Loucy (cell line): Measurements from ENCODE around the gene SFTPB.

Source experiments
- H2AFZ ChIP-seq: fragments of 200-600 bp; sonication (generic); 2 replicates; pipeline ENCODE4 v1.6.0; 2016; ENCODE audit warnings: antibody characterized with exemption, mild to moderate bottlenecking, low read length, moderate library complexity
- H3F3A ChIP-seq: fragments of 200-600 bp; 2 replicates; pipeline ENCODE4 v1.6.0; 2016; ENCODE audit warnings: antibody characterized with exemption, low read depth, mild to moderate bottlenecking
- H3K27me3 ChIP-seq: fragments of 200-600 bp; sonication (generic); 2 replicates; pipeline ENCODE4 v1.6.1; 2014; ENCODE audit warnings: low read length, mild to moderate bottlenecking; ENCODE audit not compliant: insufficient read depth, poor library complexity, severe bottlenecking
- H3K36me3 ChIP-seq: fragments of 200-600 bp; sonication (generic); 2 replicates; pipeline ENCODE4 v1.6.1; 2016; ENCODE audit warnings: low read length; ENCODE audit not compliant: insufficient read depth
- H3K4me1 ChIP-seq: fragments of 200-600 bp; sonication (generic); 2 replicates; pipeline ENCODE4 v1.5.1; 2014; ENCODE audit warnings: low read length, mild to moderate bottlenecking; ENCODE audit not compliant: insufficient read depth, poor library complexity, severe bottlenecking
- H3K4me2 ChIP-seq: fragments of 200-600 bp; sonication (generic); 2 replicates; pipeline ENCODE4 v1.6.0; 2014; ENCODE audit warnings: antibody characterized with exemption, low read length, low read depth, mild to moderate bottlenecking; ENCODE audit not compliant: poor library complexity, severe bottlenecking
- H3K4me3 ChIP-seq: fragments of 200-600 bp; sonication (generic); 2 replicates; pipeline ENCODE4 v1.5.1; 2014; ENCODE audit warnings: low read length, mild to moderate bottlenecking, mixed read lengths; ENCODE audit not compliant: poor library complexity, severe bottlenecking
- H3K79me2 ChIP-seq: fragments of 200-600 bp; sonication (generic); 2 replicates; pipeline ENCODE4 v1.6.1; 2014; ENCODE audit warnings: low read length; ENCODE audit not compliant: insufficient read depth
- H3K9ac ChIP-seq: fragments of 200-600 bp; sonication (generic); 2 replicates; pipeline ENCODE4 v1.6.0; 2014; ENCODE audit warnings: mild to moderate bottlenecking, low read depth, low read length, moderate library complexity; ENCODE audit not compliant: poor library complexity, severe bottlenecking
- H3K9me2 ChIP-seq: fragments of 200-600 bp; sonication (generic); replicated peaks from 2 replicates; pipeline ENCODE4 v1.6.1; 2016; ENCODE audit warnings: low read depth, low read length, mixed read lengths
- H3K9me3 ChIP-seq: fragments of 200-600 bp; sonication (generic); 2 replicates; pipeline ENCODE4 v1.6.1; 2014; ENCODE audit warnings: mild to moderate bottlenecking, antibody characterized with exemption, low read length, low read depth; ENCODE audit not compliant: insufficient read depth
- H4K20me1 ChIP-seq: fragments of 200-600 bp; sonication (generic); 2 replicates; pipeline ENCODE4 v1.6.0; 2014; ENCODE audit warnings: antibody characterized with exemption, low read length, mild to moderate bottlenecking; ENCODE audit not compliant: insufficient read depth, poor library complexity, severe bottlenecking
- EZH2phosphoT487 ChIP-seq: fragments of 200-600 bp; IDR thresholded peaks from 2 replicates; pipeline ENCODE4 v1.6.1; 2018; ENCODE audit warnings: antibody characterized with exemption, mild to moderate bottlenecking, moderate library complexity, borderline replicate concordance
- TF ChIP-seq, protein P1 (sequence below): fragments of 200-600 bp; sonication (generic); conservative IDR thresholded peaks from 2 replicates; pipeline ENCODE4 v1.5.1; 2014; ENCODE audit warnings: mild to moderate bottlenecking, antibody characterized with exemption, low read length

The SFTPB gene

GRCh38 chr2:85678794-85679672, 11.0 kb upstream of the SFTPB start:
- peak overlapping the region; percentile 63 for H2AFZ ChIP-seq
- no peaks in the 10 kb centered on the region for H3K27me3 ChIP-seq
- no peak overlapping the region for H3K4me3 ChIP-seq

GRCh38 chr2:85678377-85678776, 10.4 kb upstream of the SFTPB start:
- TF ChIP-seq EZH2phosphoT487: no peak
- TF ChIP-seq, protein P1, sequence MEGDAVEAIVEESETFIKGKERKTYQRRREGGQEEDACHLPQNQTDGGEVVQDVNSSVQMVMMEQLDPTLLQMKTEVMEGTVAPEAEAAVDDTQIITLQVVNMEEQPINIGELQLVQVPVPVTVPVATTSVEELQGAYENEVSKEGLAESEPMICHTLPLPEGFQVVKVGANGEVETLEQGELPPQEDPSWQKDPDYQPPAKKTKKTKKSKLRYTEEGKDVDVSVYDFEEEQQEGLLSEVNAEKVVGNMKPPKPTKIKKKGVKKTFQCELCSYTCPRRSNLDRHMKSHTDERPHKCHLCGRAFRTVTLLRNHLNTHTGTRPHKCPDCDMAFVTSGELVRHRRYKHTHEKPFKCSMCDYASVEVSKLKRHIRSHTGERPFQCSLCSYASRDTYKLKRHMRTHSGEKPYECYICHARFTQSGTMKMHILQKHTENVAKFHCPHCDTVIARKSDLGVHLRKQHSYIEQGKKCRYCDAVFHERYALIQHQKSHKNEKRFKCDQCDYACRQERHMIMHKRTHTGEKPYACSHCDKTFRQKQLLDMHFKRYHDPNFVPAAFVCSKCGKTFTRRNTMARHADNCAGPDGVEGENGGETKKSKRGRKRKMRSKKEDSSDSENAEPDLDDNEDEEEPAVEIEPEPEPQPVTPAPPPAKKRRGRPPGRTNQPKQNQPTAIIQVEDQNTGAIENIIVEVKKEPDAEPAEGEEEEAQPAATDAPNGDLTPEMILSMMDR: no peak
- Histone ChIP-seq H3K9ac (no peak overlapping the region), H3K4me1 (no peaks in the 10 kb centered on the region), H3K4me2 (no peak overlapping the region), H3K36me3 (no peaks in the 10 kb centered on the region), H3K9me3 (no peaks in the 10 kb centered on the region), H3K4me3 (no peak overlapping the region), H4K20me1 (no peaks in the 10 kb centered on the region), H3K9me2 (no peaks in the 10 kb centered on the region), H3K79me2 (no peaks in the 10 kb centered on the region), H3K27me3 (no peaks in the 10 kb centered on the region), H3F3A (no peaks in the 10 kb centered on the region), H2AFZ (peak overlapping the region; percentile 63)

More at GRCh38 chr2:85678794-85679672, 11.0 kb upstream of the SFTPB start:
- Histone ChIP-seq H4K20me1 (no peaks in the 10 kb centered on the region), H3K4me2 (no peak overlapping the region), H3K9me2 (no peaks in the 10 kb centered on the region), H3K4me1 (no peaks in the 10 kb centered on the region), H3K79me2 (no peaks in the 10 kb centered on the region), H3K9me3 (no peaks in the 10 kb centered on the region), H3K9ac (no peak overlapping the region), H3F3A (no peaks in the 10 kb centered on the region), H3K36me3 (no peaks in the 10 kb centered on the region)
- no peak for TF ChIP-seq EZH2phosphoT487
- TF ChIP-seq, protein P1: peak; percentile 93

DNA sequence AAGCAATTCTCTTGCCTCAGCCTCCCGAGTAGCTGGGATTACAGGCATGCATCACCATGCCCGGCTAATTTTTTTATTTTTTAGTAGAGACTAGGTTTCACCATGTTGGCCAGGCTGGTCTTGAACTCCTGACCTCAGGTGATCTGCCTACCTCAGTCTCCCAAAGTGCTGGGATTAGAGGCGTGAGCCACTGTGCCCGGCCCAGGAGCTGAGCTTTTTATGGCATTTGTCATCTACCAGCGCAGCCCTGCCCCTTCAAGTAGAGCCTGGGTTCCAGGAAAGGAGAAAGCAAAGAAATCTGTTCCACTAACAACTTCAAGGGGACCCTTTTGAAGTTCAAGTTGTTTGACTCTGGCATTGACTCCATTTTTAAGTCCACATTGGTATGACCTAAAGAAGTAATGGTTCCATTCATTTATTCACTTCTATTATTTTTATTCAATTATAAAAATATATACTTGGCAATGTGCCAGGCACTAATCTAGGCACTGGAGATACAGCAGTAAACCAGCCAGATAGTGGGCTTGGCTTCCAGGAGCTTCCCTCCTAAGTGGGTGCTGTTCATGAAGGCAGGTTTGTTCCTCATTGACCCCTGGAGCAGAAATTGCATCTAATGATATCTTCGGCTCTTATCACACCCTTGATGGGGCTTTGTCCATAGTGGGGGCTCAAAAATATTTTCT, 8.0 kb upstream of the SFTPB start:
- no peaks in the 10 kb centered on the region for H3K79me2 ChIP-seq
- no peak for TF ChIP-seq EZH2phosphoT487
- TF ChIP-seq, protein P1: no peak
- no peaks in the 10 kb centered on the region for H3F3A ChIP-seq
- H3K9me2 ChIP-seq: no peaks in the 10 kb centered on the region
- H3K4me3 ChIP-seq: no peak overlapping the region
- H3K9ac ChIP-seq: no peak overlapping the region
- no peaks in the 10 kb centered on the region for H3K27me3 ChIP-seq
- no peaks in the 10 kb centered on the region for H3K9me3 ChIP-seq
- no peak overlapping the region for H2AFZ ChIP-seq
- no peaks in the 10 kb centered on the region for H3K4me1 ChIP-seq
- H3K4me2 ChIP-seq: no peak overlapping the region
- H4K20me1 ChIP-seq: no peaks in the 10 kb centered on the region
- H3K36me3 ChIP-seq: no peaks in the 10 kb centered on the region
